Measurements from ENCODE around the gene ZNF892.
A peak's percentile ranks its signal among the peaks of the same experiment; 100 is the strongest.
"Not testable (repeated sequence)": the region's sequence is repeated elsewhere in the genome, so short reads cannot be mapped to it uniquely, and the experiment has no call there.

ZNF892 gene

GRCh38 chr2:95185197-95185596 is 22.1 kb upstream of the ZNF892 start:
- CTCF ChIA-PET: interaction anchor here (0.9 to 1.0 kb wide), 2 partner anchors 22 to 89 kb away, joined by 4 read pairs; partner anchors contain the start of gene ZNF892
- no peak for TF ChIP-seq CTCF (conservative IDR thresholded peaks at IDR 0.05; ENCODE audit: low read depth)
- POLR2A ChIA-PET (ENCODE audit: low non-redundant PET): no interaction called here

GRCh38 chr2:95185973-95186372 is 21.3 kb upstream of the ZNF892 start:
- TF ChIP-seq CTCF (conservative IDR thresholded peaks at IDR 0.05; ENCODE audit: low read depth): no peak
- CTCF ChIA-PET: interaction anchor here (1.0 kb wide), 1 partner anchor 90 kb away, joined by 4 read pairs; no protein-coding TSS in a partner anchor
- no peak for DNase-seq (ENCODE audit: low spot score)
- H3K27ac ChIP-seq: no peak overlapping the region
- POLR2A ChIA-PET (ENCODE audit: low non-redundant PET): interaction anchor here (0.6 kb wide), 1 partner anchor 10 kb away, joined by 3 read pairs; no protein-coding TSS in a partner anchor

More at GRCh38 chr2:95185197-95185596, 22.1 kb upstream of the ZNF892 start:
- H3K27ac ChIP-seq: no peak overlapping the region
- DNase-seq (ENCODE audit: low spot score): no peak

- DNase-seq (ENCODE audit: low spot score); H3K27ac ChIP-seq; POLR2A ChIA-PET (ENCODE audit: low non-redundant PET): not testable (repeated sequence)
- peak; percentile 66 for TF ChIP-seq CTCF (conservative IDR thresholded peaks at IDR 0.05; ENCODE audit: low read depth)
- CTCF ChIA-PET: interaction anchor here (0.7 kb wide), 1 partner anchor 15 kb away, joined by 4 read pairs; no protein-coding TSS in a partner anchor
These were observed 14.4 kb upstream of the ZNF892 start for GRCh38 chr2:95192956-95193355.

- DNase-seq (ENCODE audit: low spot score): no peak
- POLR2A ChIA-PET (ENCODE audit: low non-redundant PET): no interaction called here
- CTCF ChIA-PET: interaction anchor here (0.6 kb wide), 1 partner anchor 542 kb away, joined by 3 read pairs; no protein-coding TSS in a partner anchor
- TF ChIP-seq CTCF (conservative IDR thresholded peaks at IDR 0.05; ENCODE audit: low read depth): no peak
- no peak overlapping the region for H3K27ac ChIP-seq
These were observed 3.4 kb upstream of the ZNF892 start for GRCh38 chr2:95203911-95204310.

- DNase-seq (ENCODE audit: low spot score): no peak
- ChIA-PET POLR2A (ENCODE audit: low non-redundant PET) (no interaction called here), CTCF (no interaction called here)
- no peak for TF ChIP-seq CTCF (conservative IDR thresholded peaks at IDR 0.05; ENCODE audit: low read depth)
- H3K27ac ChIP-seq: no peak overlapping the region
These were observed 2.9 kb upstream of the ZNF892 start for GRCh38 chr2:95204396-95204795.

GRCh38 chr2:95206096-95206495 is 1.2 kb upstream of the ZNF892 start:
- no peak overlapping the region for H3K27ac ChIP-seq
- no peak for TF ChIP-seq CTCF (conservative IDR thresholded peaks at IDR 0.05; ENCODE audit: low read depth)
- CTCF ChIA-PET: interaction anchor here (0.6 to 0.7 kb wide), 2 partner anchors 49 to 126 kb away, joined by 3 read pairs; no protein-coding TSS in a partner anchor
- no peak for DNase-seq (ENCODE audit: low spot score)
- POLR2A ChIA-PET (ENCODE audit: low non-redundant PET): no interaction called here
